H9 (cell line): ENCODE data around the gene SLC37A4. TPM values are rescaled to one million over a fixed set of nuclear protein-coding genes. Genes with fewer than 3 reads are reported as not detected.

Experiments used
- DNase-seq: peaks from one replicate; pipeline ENCODE4 v3.0.0-alpha.2; 2017
- H2AFZ ChIP-seq: one replicate; pipeline ENCODE4 v1.6.1; 2013; ENCODE audit warnings: mild to moderate bottlenecking, low read length, control low read depth, moderate library complexity
- H2AK5ac ChIP-seq: 2 replicates; pipeline ENCODE4 v1.6.1; 2013; ENCODE audit warnings: low read length, control low read depth, mixed read lengths; ENCODE audit not compliant: insufficient read length
- H2BK120ac ChIP-seq: one replicate; pipeline ENCODE4 v1.6.1; 2013; ENCODE audit warnings: low read depth, mild to moderate bottlenecking, low read length, control low read depth, inconsistent platforms; ENCODE audit not compliant: poor library complexity, severe bottlenecking
- H2BK12ac ChIP-seq: 2 replicates; pipeline ENCODE4 v1.6.1; 2013; ENCODE audit warnings: low read length, control low read depth, mixed read lengths, low read depth; ENCODE audit not compliant: insufficient read length
- H2BK15ac ChIP-seq: 2 replicates; pipeline ENCODE4 v1.6.1; 2013; ENCODE audit warnings: low read depth, low read length, control low read depth
- H2BK20ac ChIP-seq: one replicate; pipeline ENCODE4 v1.6.1; 2013; ENCODE audit warnings: low read depth, mild to moderate bottlenecking, low read length, control low read depth, inconsistent platforms; ENCODE audit not compliant: poor library complexity, severe bottlenecking
- H2BK5ac ChIP-seq: 2 replicates; pipeline ENCODE4 v1.6.1; 2013; ENCODE audit warnings: low read length, control low read depth, mixed read lengths; ENCODE audit not compliant: insufficient read length
- H3K14ac ChIP-seq: 2 replicates; pipeline ENCODE4 v1.6.1; 2013; ENCODE audit warnings: low read length, control low read depth; ENCODE audit not compliant: insufficient read depth
- H3K18ac ChIP-seq: 2 replicates; pipeline ENCODE4 v1.6.1; 2013; ENCODE audit warnings: low read depth, mild to moderate bottlenecking, mixed read lengths, low read length, control low read depth; ENCODE audit not compliant: insufficient read length
- H3K23ac ChIP-seq: 2 replicates; pipeline ENCODE4 v1.6.1; 2013; ENCODE audit warnings: low read length, control low read depth, mixed read lengths, low read depth; ENCODE audit not compliant: insufficient read length
- H3K23me2 ChIP-seq: 2 replicates; pipeline ENCODE4 v1.6.1; 2013; ENCODE audit warnings: low read depth, mild to moderate bottlenecking, mixed read lengths, low read length, control low read depth; ENCODE audit not compliant: insufficient read length, poor library complexity, severe bottlenecking
- H3K27ac ChIP-seq: 2 replicates; pipeline ENCODE4 v1.5.1; 2013; ENCODE audit warnings: low read length, control low read depth, mixed read lengths, low read depth; ENCODE audit not compliant: insufficient read length
- H3K27me3 ChIP-seq: 2 replicates; pipeline ENCODE4 v1.6.1; 2013; ENCODE audit warnings: low read length, control low read depth, inconsistent platforms; ENCODE audit not compliant: insufficient read depth
- H3K4ac ChIP-seq: 2 replicates; pipeline ENCODE4 v1.6.1; 2013; ENCODE audit warnings: low read depth, mild to moderate bottlenecking, control low read depth, inconsistent platforms, low read length, moderate library complexity
- H3K4me1 ChIP-seq: 2 replicates; pipeline ENCODE4 v1.6.1; 2013; ENCODE audit warnings: low read length, control low read depth, inconsistent platforms; ENCODE audit not compliant: insufficient read depth
- H3K4me2 ChIP-seq: 2 replicates; pipeline ENCODE4 v1.6.1; 2013; ENCODE audit warnings: low read length, control low read depth, mixed read lengths; ENCODE audit not compliant: insufficient read length, insufficient read depth
- H3K56ac ChIP-seq: 2 replicates; pipeline ENCODE4 v1.6.1; 2013; ENCODE audit warnings: low read depth, mild to moderate bottlenecking, mixed read lengths, low read length, control low read depth; ENCODE audit not compliant: insufficient read length
- H3K79me1 ChIP-seq: 2 replicates; pipeline ENCODE4 v1.6.1; 2013; ENCODE audit warnings: low read depth, mild to moderate bottlenecking, moderate library complexity, low read length, control low read depth, inconsistent platforms; ENCODE audit not compliant: insufficient read depth, poor library complexity, severe bottlenecking
- H3K79me2 ChIP-seq: 2 replicates; pipeline ENCODE4 v1.6.1; 2013; ENCODE audit warnings: low read length, control low read depth, inconsistent platforms; ENCODE audit not compliant: insufficient read depth
- H3K9ac ChIP-seq: 2 replicates; pipeline ENCODE4 v1.6.1; 2013; ENCODE audit warnings: low read length, control low read depth, mixed read lengths; ENCODE audit not compliant: insufficient read length; ENCODE audit errors: extremely low read depth
- H3K9me3 ChIP-seq: one replicate; pipeline ENCODE4 v1.6.1; 2013; ENCODE audit warnings: low read depth, low read length, inconsistent platforms; ENCODE audit not compliant: control insufficient read depth
- H3T11ph ChIP-seq: one replicate; pipeline ENCODE4 v1.6.1; 2013; ENCODE audit warnings: mild to moderate bottlenecking, low read length, control low read depth, inconsistent platforms
- H4K20me1 ChIP-seq: one replicate; pipeline ENCODE4 v1.6.1; 2013; ENCODE audit not compliant: control insufficient read depth, insufficient read length, insufficient read depth
- H4K5ac ChIP-seq: 2 replicates; pipeline ENCODE4 v1.6.1; 2013; ENCODE audit warnings: low read depth, mild to moderate bottlenecking, mixed read lengths, low read length, control low read depth; ENCODE audit not compliant: insufficient read length
- H4K8ac ChIP-seq: replicated peaks from 2 replicates; pipeline ENCODE4 v1.6.1; 2013; ENCODE audit warnings: low read length, control low read depth, mixed read lengths, low read depth; ENCODE audit not compliant: insufficient read length
- H4K91ac ChIP-seq: 2 replicates; pipeline ENCODE4 v1.6.1; 2013; ENCODE audit warnings: low read depth, mild to moderate bottlenecking, moderate library complexity, mixed read lengths, low read length, control low read depth; ENCODE audit not compliant: insufficient read length
- H3K27ac Mint-ChIP-seq, 3 experiments: 2 replicates in 2 of 3; 3 replicates in 1 of 3; pipeline ENCODE4 v1.8.0; 2020 to 2021; ENCODE audit warnings: mixed read lengths in 3 of 3, mild to moderate bottlenecking in 1 of 3, moderate library complexity in 1 of 3
- H3K27me3 Mint-ChIP-seq: 2 replicates; pipeline ENCODE4 v1.8.0; 2021; ENCODE audit warnings: low read depth, mild to moderate bottlenecking, moderate library complexity, mixed read lengths
- H3K36me3 Mint-ChIP-seq, 3 experiments: 2 replicates in 2 of 3; 3 replicates in 1 of 3; pipeline ENCODE4 v1.8.0; 2020 to 2021; ENCODE audit warnings: low read depth in 3 of 3, mixed read lengths in 3 of 3; ENCODE audit not compliant: insufficient read depth in 1 of 3
- H3K4me1 Mint-ChIP-seq, 2 experiments: 2 replicates each; pipeline ENCODE4 v1.8.0; 2020; ENCODE audit warnings: mixed read lengths in 2 of 2
- H3K4me3 Mint-ChIP-seq, 2 experiments: 2 replicates in 1 of 2; 3 replicates in 1 of 2; pipeline ENCODE4 v1.8.0; 2020 to 2021; ENCODE audit warnings: mild to moderate bottlenecking in 2 of 2, mixed read lengths in 2 of 2, moderate library complexity in 1 of 2
- H3K9me3 Mint-ChIP-seq, 2 experiments: 2 replicates in 1 of 2; 3 replicates in 1 of 2; pipeline ENCODE4 v1.8.0; 2020; ENCODE audit warnings: mild to moderate bottlenecking in 2 of 2, mixed read lengths in 2 of 2, moderate library complexity in 1 of 2
- WGBS: extraction: QIAGEN DNeasy Blood & Tissue Kit; methylation state at CpG from one replicate; pipeline ENCODE4 v1.1.7; 2013; ENCODE audit warnings: missing lambda C conversion rate, low lambda C conversion rate, mixed read lengths; ENCODE audit not compliant: insufficient read length; ENCODE audit errors: extremely low coverage; 5-methylcytosine and 5-hydroxymethylcytosine counted together
- total RNA-seq: library from RNA; stranded (reverse); gene quantifications from 2 replicates; pipeline ENCODE4 v1.2.1, GENCODE V29; 2021
- TF ChIP-seq, protein P1 (sequence below): fragments of 200-600 bp; sonication (generic); conservative IDR thresholded peaks from 3 replicates; pipeline ENCODE4 v1.8.0; 2021; ENCODE audit warnings: antibody characterized with exemption, mild to moderate bottlenecking

Gene SLC37A4
- total RNA-seq, 1 experiment from 2014 or later, result 41.0 TPM

DNA sequence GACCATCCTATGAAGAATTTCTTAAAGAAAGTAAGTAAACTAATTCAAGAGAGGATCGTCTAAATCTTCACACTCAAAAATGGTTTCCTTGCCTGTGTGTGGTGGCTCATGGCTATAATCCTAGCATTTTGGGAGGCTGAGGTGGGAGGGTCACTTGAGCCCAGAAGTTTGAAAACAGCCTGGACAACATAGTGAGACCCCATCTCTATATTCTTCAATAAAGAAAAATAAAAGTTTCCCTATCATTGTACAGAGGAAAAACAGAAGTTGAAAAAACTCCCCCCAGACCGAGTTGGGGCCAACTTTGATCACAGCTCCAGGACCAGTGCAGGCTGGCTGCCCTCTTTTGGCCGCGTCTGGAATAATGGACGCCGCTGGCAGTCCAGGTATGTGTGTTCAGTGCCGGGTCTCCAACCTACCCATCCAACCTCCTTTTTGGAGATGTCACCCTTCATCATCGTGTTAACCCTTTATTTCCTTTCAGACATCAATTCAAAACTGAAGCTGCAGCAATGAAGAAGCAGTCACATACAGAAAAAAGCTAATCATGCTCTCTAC, 15.5 kb downstream of the SLC37A4 start:
- peaks cover 10% of the 10 kb centered on the region for H3K23me2 ChIP-seq
- no peak overlapping the region for H3K56ac ChIP-seq
- H3K18ac ChIP-seq, result no peak overlapping the region
- Mint-ChIP-seq H3K4me3 (peak overlapping the region in 1 of 2 experiments; percentile 11; a peak in 1 of 5 replicates), H3K36me3 (peaks cover 57 to 81% (median 72%) of the 10 kb centered on the region in 3 experiments), H3K9me3 (no peaks in the 10 kb centered on the region), H3K4me1 (peaks cover 9 to 22% of the 10 kb centered on the region in 2 experiments), H3K27ac (peak overlapping the region in 2 of 3 experiments; percentile 30 to 100; a peak in 3 of 7 replicates), H3K27me3 (no peaks in the 10 kb centered on the region; the same call in 1 of the 2 replicates)
- DNase-seq, result no peak
- no peak overlapping the region for H4K91ac ChIP-seq
- H3T11ph ChIP-seq, result no peak overlapping the region
- TF ChIP-seq, protein P1, sequence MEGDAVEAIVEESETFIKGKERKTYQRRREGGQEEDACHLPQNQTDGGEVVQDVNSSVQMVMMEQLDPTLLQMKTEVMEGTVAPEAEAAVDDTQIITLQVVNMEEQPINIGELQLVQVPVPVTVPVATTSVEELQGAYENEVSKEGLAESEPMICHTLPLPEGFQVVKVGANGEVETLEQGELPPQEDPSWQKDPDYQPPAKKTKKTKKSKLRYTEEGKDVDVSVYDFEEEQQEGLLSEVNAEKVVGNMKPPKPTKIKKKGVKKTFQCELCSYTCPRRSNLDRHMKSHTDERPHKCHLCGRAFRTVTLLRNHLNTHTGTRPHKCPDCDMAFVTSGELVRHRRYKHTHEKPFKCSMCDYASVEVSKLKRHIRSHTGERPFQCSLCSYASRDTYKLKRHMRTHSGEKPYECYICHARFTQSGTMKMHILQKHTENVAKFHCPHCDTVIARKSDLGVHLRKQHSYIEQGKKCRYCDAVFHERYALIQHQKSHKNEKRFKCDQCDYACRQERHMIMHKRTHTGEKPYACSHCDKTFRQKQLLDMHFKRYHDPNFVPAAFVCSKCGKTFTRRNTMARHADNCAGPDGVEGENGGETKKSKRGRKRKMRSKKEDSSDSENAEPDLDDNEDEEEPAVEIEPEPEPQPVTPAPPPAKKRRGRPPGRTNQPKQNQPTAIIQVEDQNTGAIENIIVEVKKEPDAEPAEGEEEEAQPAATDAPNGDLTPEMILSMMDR, result peak; percentile 34; the same call in 2 of the 3 replicates
- peaks cover 2% of the 10 kb centered on the region for H3K79me1 ChIP-seq
- no peak overlapping the region for H2BK15ac ChIP-seq
- no peak overlapping the region for H2BK12ac ChIP-seq
- H4K20me1 ChIP-seq, result no peaks in the 10 kb centered on the region
- H2AK5ac ChIP-seq, result no peak overlapping the region
- H3K14ac ChIP-seq, result no peak overlapping the region
- H2BK5ac ChIP-seq, result no peak overlapping the region
- H3K4me2 ChIP-seq, result no peak overlapping the region
- no peak overlapping the region for H3K23ac ChIP-seq
- no peak overlapping the region for H2BK20ac ChIP-seq
- H3K4me1 ChIP-seq, result no peaks in the 10 kb centered on the region
- no peak overlapping the region for H3K4ac ChIP-seq
- no peak overlapping the region for H3K9ac ChIP-seq
- no peaks in the 10 kb centered on the region for H3K27me3 ChIP-seq
- H3K27ac ChIP-seq, result no peak overlapping the region
- H3K9me3 ChIP-seq, result no peaks in the 10 kb centered on the region
- H3K79me2 ChIP-seq, result peaks cover 14% of the 10 kb centered on the region; the same call in 1 of the 2 replicates
- H4K5ac ChIP-seq, result no peak overlapping the region
- no peak overlapping the region for H4K8ac ChIP-seq
- H2BK120ac ChIP-seq, result no peak overlapping the region
- WGBS, result no CpG with 5 or more reads among the region's 8 CpGs
- H2AFZ ChIP-seq, result no peak overlapping the region
